ENCODE measurements around the gene PYDC1.

Gene PYDC1

DNA sequence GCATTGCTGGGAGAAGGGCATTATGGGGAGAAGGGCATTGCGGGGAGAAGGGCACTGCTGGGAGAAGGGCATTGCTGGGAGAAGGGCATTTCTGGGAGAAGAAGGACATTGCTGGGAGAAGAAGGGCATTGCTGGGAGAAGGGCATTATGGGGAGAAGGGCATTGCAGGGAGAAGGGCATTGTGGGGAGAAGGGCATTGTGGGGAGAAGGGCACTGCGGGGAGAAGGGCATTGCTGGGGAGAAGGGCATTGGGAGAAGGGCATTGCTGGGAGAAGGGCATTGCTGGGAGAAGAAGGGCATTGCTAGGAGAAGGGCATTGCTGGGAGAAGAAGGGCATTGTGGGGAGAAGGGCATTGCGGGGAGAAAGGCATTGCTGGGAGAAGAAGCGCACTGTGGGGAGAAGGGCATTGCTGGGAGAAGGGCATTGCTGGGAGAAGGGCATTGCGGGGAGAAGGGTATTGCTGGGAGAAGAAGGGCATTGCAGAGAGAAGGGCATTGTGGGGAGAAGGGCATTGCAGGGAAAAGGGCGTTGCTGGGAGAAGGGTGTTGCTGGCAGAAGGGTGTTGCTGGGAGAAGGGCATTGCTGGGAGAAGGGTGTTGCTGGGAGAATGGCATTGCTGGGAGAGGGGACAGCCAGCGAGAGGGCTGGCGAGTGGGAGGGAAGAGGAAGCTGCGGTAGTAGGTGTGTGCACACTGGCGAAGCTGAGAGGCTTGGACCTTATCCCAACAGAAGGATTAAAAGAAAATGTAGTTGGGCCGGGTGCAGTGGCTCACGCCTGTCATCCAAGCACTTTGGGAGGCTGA, 4.6 kb upstream of the PYDC1 start:
- Histone ChIP-seq H3K27ac (ENCODE audit: low read depth, low read length) (no peak overlapping the region), H3K4me1 (ENCODE audit: control insufficient read depth, insufficient read depth, low read length) (peaks cover 6% of the 10 kb centered on the region), H3K4me3 (ENCODE audit: low read depth, low read length) (no peak overlapping the region), H3K9ac (ENCODE audit: low read depth, low read length) (no peak overlapping the region), H3K9me3 (ENCODE audit: control insufficient read depth, insufficient read depth, low read length) (no peaks in the 10 kb centered on the region), H3K27me3 (ENCODE audit: control insufficient read depth, insufficient read depth, low read length) (peaks cover 16% of the 10 kb centered on the region), H3K36me3 (ENCODE audit: control insufficient read depth, insufficient read depth, low read length) (no peaks in the 10 kb centered on the region)

DNA sequence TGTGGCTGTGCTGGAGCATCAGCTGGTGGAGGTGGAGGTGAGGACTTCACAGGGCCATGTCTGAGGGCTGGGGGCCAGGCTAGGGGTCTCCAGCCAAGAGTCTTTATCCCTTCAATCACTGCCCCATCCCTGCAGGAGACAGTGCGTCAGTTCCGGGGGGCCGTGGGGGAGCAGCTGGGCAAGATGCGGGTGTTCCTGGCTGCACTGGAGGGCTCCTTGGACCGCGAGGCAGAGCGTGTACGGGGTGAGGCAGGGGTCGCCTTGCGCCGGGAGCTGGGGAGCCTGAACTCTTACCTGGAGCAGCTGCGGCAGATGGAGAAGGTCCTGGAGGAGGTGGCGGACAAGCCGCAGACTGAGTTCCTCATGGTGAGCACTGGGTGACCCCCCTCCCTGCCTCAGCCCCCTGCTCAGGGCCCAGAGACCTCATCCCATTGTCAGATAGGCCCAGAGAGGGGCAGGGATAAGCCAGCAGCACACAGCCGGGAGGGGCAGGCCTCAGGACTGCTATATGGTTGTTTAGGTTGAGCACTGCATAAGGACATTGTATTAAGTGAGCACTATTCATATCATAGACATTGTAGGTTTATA, 2.3 kb upstream of the PYDC1 start:
- H3K4me1 ChIP-seq (ENCODE audit: control insufficient read depth, insufficient read depth, low read length) = peaks cover 21% of the 10 kb centered on the region
- no peak overlapping the region for H3K4me3 ChIP-seq (ENCODE audit: low read depth, low read length)
- H3K27me3 ChIP-seq (ENCODE audit: control insufficient read depth, insufficient read depth, low read length) = peaks cover 36% of the 10 kb centered on the region
- no peaks in the 10 kb centered on the region for H3K9me3 ChIP-seq (ENCODE audit: control insufficient read depth, insufficient read depth, low read length)
- H3K36me3 ChIP-seq (ENCODE audit: control insufficient read depth, insufficient read depth, low read length) = no peaks in the 10 kb centered on the region
- no peak overlapping the region for H3K27ac ChIP-seq (ENCODE audit: low read depth, low read length)
- no peak overlapping the region for H3K9ac ChIP-seq (ENCODE audit: low read depth, low read length)

DNA sequence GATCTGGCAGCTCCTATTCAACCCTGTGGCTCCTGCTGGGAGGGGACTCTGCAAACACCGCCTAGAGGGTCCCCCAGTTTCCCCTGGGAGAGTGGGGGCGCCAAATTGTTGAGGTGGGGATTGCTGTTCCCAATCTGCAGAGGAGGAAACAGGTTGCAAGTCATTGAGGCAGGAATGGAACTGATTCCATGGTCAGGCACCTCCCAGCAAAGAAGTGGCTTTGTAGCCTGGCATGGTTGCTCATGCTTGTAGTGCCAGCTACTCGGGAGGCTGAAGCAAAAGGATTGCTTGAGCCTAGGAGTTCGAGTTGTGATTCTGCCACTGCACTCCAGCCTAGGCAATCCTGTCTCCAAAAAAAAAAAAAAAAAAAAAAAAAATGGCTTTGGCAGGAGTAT, 198 bp upstream of the PYDC1 start:
- Histone ChIP-seq H3K27ac (ENCODE audit: low read depth, low read length) (no peak overlapping the region), H3K4me1 (ENCODE audit: control insufficient read depth, insufficient read depth, low read length) (peaks cover 26% of the 10 kb centered on the region), H3K36me3 (ENCODE audit: control insufficient read depth, insufficient read depth, low read length) (no peaks in the 10 kb centered on the region), H3K27me3 (ENCODE audit: control insufficient read depth, insufficient read depth, low read length) (peaks cover 44% of the 10 kb centered on the region), H3K4me3 (ENCODE audit: low read depth, low read length) (peak overlapping the region; percentile 67; the same call in 1 of the 2 replicates), H3K9ac (ENCODE audit: low read depth, low read length) (no peak overlapping the region), H3K9me3 (ENCODE audit: control insufficient read depth, insufficient read depth, low read length) (no peaks in the 10 kb centered on the region)

DNA sequence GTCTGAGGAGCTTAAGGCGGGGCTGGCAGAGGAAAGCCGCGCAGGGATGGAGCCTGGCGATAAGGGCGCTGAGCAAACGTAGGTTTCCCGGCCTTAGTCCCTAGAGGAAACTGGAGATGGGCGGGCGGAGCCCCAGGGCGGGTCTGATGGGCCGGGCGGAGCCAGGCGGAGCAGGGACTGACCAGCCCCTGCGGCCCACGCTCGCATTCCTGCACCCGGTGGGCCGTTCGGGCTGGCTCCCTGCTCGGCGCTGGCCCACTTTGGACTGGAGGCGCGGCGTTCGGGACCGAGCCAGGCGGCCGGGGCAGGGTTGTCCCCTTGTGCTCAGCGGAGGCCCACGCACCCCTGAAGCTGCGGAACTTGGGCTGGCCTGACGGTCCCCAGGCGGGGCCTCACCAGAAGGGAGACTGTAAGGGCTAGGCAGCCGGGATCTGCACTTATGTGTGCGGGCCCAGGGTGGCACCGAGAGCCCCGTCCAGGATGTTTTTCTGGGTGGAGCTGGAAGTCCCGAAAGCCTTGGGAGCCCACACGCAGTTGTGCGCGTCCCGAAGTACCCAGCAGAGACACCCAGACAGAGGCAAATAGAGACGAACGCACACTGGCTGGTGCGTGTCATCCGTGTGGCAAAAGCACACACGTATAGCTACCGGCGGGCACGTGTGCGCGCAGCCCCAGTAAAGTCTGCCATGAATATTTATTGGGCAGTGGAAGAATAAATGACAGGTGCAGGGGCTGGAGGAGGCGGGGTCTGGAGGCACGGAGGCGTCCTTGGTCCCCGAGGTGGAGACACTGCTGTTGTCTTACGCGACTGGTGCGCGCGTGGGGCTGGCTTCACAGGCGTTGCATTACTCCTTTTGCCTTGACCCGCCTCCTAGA, 1.4 kb downstream of the PYDC1 start:
- Histone ChIP-seq H3K27me3 (ENCODE audit: control insufficient read depth, insufficient read depth, low read length) (peaks cover 44% of the 10 kb centered on the region), H3K27ac (ENCODE audit: low read depth, low read length) (no peak overlapping the region), H3K36me3 (ENCODE audit: control insufficient read depth, insufficient read depth, low read length) (no peaks in the 10 kb centered on the region), H3K9ac (ENCODE audit: low read depth, low read length) (no peak overlapping the region), H3K4me1 (ENCODE audit: control insufficient read depth, insufficient read depth, low read length) (peaks cover 26% of the 10 kb centered on the region), H3K9me3 (ENCODE audit: control insufficient read depth, insufficient read depth, low read length) (no peaks in the 10 kb centered on the region), H3K4me3 (ENCODE audit: low read depth, low read length) (peak overlapping the region; percentile 67)

DNA sequence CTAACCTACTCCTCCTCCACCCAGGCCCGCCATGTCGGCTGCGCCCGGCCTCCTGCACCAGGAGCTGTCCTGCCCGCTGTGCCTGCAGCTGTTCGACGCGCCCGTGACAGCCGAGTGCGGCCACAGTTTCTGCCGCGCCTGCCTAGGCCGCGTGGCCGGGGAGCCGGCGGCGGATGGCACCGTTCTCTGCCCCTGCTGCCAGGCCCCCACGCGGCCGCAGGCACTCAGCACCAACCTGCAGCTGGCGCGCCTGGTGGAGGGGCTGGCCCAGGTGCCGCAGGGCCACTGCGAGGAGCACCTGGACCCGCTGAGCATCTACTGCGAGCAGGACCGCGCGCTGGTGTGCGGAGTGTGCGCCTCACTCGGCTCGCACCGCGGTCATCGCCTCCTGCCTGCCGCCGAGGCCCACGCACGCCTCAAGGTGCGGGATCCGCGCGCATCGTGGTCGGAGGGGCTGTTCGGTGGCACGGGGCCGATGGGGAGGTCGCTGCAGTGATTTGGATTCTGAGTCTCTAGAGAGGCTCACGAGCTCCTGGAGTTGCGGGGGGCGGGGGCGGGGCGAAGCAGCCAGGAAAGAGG, 2.1 kb downstream of the PYDC1 start:
- Histone ChIP-seq H3K9ac (ENCODE audit: low read depth, low read length) (peak overlapping the region; percentile 34; the same call in 1 of the 2 replicates), H3K4me3 (ENCODE audit: low read depth, low read length) (peak overlapping the region; percentile 67), H3K9me3 (ENCODE audit: control insufficient read depth, insufficient read depth, low read length) (no peaks in the 10 kb centered on the region), H3K27ac (ENCODE audit: low read depth, low read length) (no peak overlapping the region), H3K4me1 (ENCODE audit: control insufficient read depth, insufficient read depth, low read length) (peaks cover 26% of the 10 kb centered on the region), H3K27me3 (ENCODE audit: control insufficient read depth, insufficient read depth, low read length) (peaks cover 44% of the 10 kb centered on the region), H3K36me3 (ENCODE audit: control insufficient read depth, insufficient read depth, low read length) (no peaks in the 10 kb centered on the region)

DNA sequence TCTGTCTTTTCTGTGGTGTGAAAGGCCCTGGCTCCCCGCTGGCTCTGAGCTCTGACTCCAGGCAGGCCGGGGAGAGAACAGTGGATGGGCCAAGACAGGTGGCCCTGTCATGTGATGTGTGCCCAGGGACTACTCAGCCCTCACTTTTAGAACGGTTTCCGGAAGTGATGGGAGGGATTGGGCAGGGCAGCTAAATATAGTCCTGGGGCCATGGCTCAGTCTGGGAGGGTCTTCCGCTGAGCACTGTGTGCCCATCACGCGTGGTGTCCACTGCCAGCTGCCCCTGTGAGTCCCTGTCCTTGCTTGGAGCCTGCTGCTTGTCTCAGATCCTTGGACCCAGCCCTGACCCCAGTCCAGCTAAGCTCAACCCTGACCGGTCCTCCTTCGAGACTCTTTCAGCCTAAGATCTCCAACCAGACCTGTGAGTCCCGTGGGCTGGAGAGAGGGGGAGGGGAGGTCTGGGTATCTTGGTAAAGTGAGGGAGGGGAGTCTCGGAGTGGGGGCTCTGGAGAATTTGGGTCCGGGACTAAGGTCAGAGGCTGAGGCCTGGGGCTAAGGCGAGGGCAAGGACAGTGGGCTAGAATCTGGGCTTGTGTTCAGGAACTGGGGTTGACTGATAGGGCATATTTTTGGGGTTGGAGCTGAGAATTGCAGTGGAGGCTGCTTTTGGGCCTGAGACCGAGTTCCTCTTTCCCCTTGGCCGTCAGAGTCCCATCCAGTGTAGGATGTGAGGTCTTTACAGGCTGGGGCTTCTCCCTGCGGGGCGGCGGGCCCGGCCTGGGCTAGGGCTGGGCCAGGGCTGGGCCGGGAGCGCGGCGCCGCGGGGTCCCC, 2.8 kb downstream of the PYDC1 start, which contains the start of gene TRIM72:
Gene TRIM72, plus strand, starts transcription at position 243 of the 831 bp plus-strand sequence. CDS start 620 bp downstream, outside the sequence.
- peaks cover 44% of the 10 kb centered on the region for H3K27me3 ChIP-seq (ENCODE audit: control insufficient read depth, insufficient read depth, low read length)
- H3K4me1 ChIP-seq (ENCODE audit: control insufficient read depth, insufficient read depth, low read length) = peaks cover 26% of the 10 kb centered on the region
- no peaks in the 10 kb centered on the region for H3K9me3 ChIP-seq (ENCODE audit: control insufficient read depth, insufficient read depth, low read length)
- peak within 1 kb of the TSS; percentile 34; the same call in 1 of the 2 replicates for H3K9ac ChIP-seq (ENCODE audit: low read depth, low read length)
- H3K36me3 ChIP-seq (ENCODE audit: control insufficient read depth, insufficient read depth, low read length) = no peaks in the 10 kb centered on the region
- H3K27ac ChIP-seq (ENCODE audit: low read depth, low read length) = no peak within 1 kb of the TSS
- peak within 1 kb of the TSS; percentile 67 for H3K4me3 ChIP-seq (ENCODE audit: low read depth, low read length)

DNA sequence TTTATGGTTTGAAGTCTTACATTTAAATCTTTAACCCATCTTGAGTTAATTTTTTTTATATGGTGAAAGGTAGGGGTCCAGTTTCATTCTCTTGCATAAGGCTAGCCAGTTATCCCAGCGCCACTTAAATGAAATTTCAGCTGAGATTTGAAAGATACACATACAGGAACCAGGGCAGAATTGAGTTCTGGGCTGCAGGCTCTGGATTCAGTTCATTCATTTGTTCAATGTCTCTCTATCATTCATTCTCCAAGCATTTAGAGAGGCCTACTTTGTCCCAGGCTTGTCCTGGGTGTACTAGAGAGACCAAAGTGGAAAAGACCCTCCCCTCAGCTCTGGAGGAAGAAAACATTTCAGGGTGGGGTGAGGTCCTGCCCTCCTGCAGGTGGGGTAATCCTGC, 3.6 kb downstream of the PYDC1 start:
- Histone ChIP-seq H3K4me3 (ENCODE audit: low read depth, low read length) (no peak overlapping the region), H3K9me3 (ENCODE audit: control insufficient read depth, insufficient read depth, low read length) (no peaks in the 10 kb centered on the region), H3K4me1 (ENCODE audit: control insufficient read depth, insufficient read depth, low read length) (peaks cover 26% of the 10 kb centered on the region), H3K36me3 (ENCODE audit: control insufficient read depth, insufficient read depth, low read length) (no peaks in the 10 kb centered on the region), H3K27ac (ENCODE audit: low read depth, low read length) (no peak overlapping the region), H3K27me3 (ENCODE audit: control insufficient read depth, insufficient read depth, low read length) (peaks cover 44% of the 10 kb centered on the region), H3K9ac (ENCODE audit: low read depth, low read length) (no peak overlapping the region)

DNA sequence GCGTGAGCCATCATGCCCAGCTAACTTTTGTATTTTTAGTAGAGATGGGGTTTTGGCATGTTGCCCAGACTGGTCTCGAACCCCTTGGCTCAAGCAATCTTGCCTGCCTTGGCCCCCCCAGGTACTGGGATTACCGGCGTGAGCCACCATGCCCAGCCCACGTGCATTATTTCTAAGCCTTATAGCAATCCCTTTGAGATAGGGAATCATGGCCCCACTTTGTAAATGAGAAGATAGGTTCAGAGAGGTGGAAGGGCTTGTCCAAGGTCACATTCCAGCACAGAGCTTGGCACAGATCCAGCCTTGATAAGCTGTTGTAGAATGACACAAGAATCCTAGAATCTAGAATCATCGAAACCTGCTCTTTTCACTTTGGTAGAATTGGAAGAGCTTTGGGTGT, 10.2 kb downstream of the PYDC1 start:
- H3K27me3 ChIP-seq (ENCODE audit: control insufficient read depth, insufficient read depth, low read length) = peaks cover 4% of the 10 kb centered on the region
- no peak overlapping the region for H3K27ac ChIP-seq (ENCODE audit: low read depth, low read length)
- no peak overlapping the region for H3K9ac ChIP-seq (ENCODE audit: low read depth, low read length)
- H3K36me3 ChIP-seq (ENCODE audit: control insufficient read depth, insufficient read depth, low read length) = no peaks in the 10 kb centered on the region
- H3K4me1 ChIP-seq (ENCODE audit: control insufficient read depth, insufficient read depth, low read length) = no peaks in the 10 kb centered on the region
- H3K4me3 ChIP-seq (ENCODE audit: low read depth, low read length) = no peak overlapping the region
- H3K9me3 ChIP-seq (ENCODE audit: control insufficient read depth, insufficient read depth, low read length) = no peaks in the 10 kb centered on the region

DNA sequence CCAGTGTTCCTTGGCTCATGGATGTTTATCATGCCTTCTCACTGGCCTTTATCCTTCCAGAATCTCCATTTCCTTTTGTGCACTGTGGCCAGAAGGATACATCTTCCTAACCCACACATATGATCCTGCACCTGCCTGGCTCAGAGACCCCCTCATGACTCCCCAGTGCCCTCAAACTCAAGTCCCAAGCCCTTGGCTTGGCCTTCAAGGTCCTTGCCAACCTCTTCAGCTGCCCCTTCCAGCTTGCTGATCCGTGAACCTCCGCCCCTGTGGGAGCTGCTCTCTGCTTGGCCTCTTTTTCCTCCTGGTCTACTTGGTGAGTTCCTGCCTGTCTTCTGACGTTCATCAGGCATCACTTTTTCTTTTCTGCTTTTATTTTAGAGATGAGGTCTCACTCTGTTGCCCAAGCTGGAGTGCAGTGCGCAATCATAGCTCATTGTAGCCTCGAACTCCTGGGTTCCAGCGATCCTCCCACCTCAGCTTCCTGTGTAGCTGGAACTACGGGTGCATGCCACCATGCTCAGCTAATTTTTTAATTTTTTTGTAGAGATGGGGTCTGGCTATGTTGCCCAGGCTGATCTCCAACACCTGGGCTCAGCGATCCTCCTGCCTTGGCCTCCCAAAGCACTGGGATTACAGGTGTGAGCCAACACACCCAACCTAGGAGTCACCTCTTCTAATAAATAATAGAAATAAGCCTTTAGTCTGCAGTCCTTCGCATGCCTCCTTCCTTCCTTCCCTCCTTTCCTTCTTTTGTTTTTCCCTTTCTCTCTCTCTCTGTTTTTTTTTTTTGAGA, 11.9 kb downstream of the PYDC1 start:
- H3K9ac ChIP-seq (ENCODE audit: low read depth, low read length) = no peak overlapping the region
- H3K4me1 ChIP-seq (ENCODE audit: control insufficient read depth, insufficient read depth, low read length) = peaks cover 4% of the 10 kb centered on the region; the same call in 1 of the 2 replicates
- no peaks in the 10 kb centered on the region for H3K9me3 ChIP-seq (ENCODE audit: control insufficient read depth, insufficient read depth, low read length)
- no peak overlapping the region for H3K27ac ChIP-seq (ENCODE audit: low read depth, low read length)
- no peak overlapping the region for H3K4me3 ChIP-seq (ENCODE audit: low read depth, low read length)
- H3K36me3 ChIP-seq (ENCODE audit: control insufficient read depth, insufficient read depth, low read length) = no peaks in the 10 kb centered on the region
- H3K27me3 ChIP-seq (ENCODE audit: control insufficient read depth, insufficient read depth, low read length) = peaks cover 4% of the 10 kb centered on the region
